ENCODE measurements around the gene AK8. TPM values are rescaled to one million over a fixed set of nuclear protein-coding genes. Genes with fewer than 3 reads are reported as not detected.

AK8 gene
- total RNA-seq, 2 experiments from 2014 or later, result 0.11 TPM; not detected in 1

DNA sequence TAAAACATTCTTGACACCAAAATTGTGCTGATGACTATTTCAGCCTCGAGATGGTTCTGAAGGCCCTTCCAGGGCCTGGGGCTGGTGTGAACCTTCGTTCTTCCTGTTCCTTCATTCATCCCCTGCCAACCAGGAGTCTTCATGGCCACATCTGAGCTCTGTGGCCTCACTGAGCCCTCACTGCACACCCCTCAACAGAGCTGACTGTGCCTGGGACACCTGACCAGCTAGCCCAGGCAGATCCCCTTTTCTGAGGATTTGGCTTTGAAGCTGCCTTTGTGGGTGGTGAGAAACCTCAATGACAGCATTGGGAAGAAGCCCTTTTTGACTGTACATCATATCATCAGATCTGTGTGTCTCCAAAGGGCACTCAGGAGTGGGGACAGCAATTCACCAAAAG lies 13.8 kb downstream of the AK8 start:
- ChIA-PET POLR2A (no interaction called here), CTCF (no interaction called here)

DNA sequence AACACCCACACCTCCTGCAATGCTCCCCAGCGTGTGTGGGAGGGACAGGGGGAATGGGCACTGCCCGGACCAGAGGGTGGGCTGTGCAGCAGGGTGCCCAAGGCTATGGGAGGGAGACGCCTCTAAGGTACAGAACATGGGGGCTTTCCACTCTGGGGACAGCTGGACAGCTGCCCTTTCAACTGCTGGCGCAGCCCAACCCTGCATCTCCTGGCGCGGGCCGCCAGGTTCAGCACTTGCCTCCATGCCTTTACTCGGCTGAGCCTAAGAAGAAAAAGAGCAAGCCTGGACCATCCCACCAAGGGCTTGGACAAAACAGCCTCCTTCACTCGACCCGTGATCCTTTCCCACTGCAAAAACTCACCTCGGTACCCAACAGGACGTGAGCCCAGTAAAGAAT lies 15.0 kb downstream of the AK8 start:
- ChIA-PET POLR2A (no interaction called here), CTCF (interaction anchor here (0.9 kb wide), 1 partner anchor 45 kb away, joined by 3 read pairs; no protein-coding TSS in a partner anchor)

GRCh38 chr9:132862533-132862932 lies 15.6 kb downstream of the AK8 start:
- CTCF ChIA-PET, result interaction anchor here (0.9 kb wide), 1 partner anchor 45 kb away, joined by 3 read pairs; no protein-coding TSS in a partner anchor
- POLR2A ChIA-PET, result no interaction called here

- CTCF ChIA-PET, result no interaction called here
- POLR2A ChIA-PET, result no interaction called here
These were observed 16.4 kb downstream of the AK8 start for GRCh38 chr9:132861666-132862065.

GRCh38 chr9:132858751-132859150 lies 19.3 kb downstream of the AK8 start:
- ChIA-PET CTCF (no interaction called here), POLR2A (interaction anchor here (0.6 kb wide), 1 partner anchor 42 kb away, joined by 3 read pairs; no protein-coding TSS in a partner anchor)

GRCh38 chr9:132857616-132858342 lies 20.3 kb downstream of the AK8 start:
- ChIA-PET CTCF (no interaction called here), POLR2A (interaction anchor here (0.6 kb wide), 1 partner anchor 43 kb away, joined by 3 read pairs; no protein-coding TSS in a partner anchor)

DNA sequence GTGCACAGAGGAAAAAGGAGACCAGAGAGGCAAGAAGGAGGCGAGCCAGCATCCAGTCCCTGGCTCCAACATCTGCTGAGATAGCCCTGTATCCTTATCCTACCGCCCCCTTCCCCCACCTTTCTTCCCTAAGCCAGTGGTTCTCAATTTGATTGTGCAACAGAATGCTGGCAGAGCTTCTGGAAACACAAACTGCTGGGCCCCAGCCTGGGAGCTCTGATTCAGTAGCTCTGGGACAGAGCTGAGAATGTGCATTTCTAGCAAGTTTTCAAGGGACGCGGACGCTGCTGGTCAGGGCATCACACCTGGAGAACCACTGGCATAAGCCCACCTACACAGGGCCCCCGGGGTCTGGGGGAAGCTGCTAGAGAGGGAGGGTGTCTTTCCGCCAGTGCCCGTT lies 21.1 kb downstream of the AK8 start:
- CTCF ChIA-PET, result no interaction called here
- POLR2A ChIA-PET, result no interaction called here

DNA sequence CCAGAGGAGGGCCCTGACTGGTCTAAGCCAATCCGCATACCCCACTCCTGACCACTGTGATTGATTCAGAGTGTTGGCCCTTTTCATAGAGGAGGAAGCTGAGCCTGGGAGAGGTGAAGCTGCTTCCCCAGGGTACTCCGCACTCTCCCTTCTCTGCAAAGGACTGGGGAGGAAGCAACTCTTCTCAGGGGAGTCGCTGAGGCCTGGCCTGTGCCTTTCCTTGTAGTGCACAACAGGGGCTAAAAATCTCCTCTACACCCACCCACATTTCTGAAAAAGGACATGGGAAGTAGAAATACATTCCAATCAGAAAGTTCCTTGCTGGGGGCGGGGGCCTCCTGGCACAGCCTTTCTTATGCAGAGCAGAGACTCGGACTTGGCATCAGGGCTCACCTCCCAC lies 22.2 kb downstream of the AK8 start:
- ChIA-PET CTCF (no interaction called here), POLR2A (no interaction called here)

- POLR2A ChIA-PET, result no interaction called here
These were observed 23.3 kb downstream of the AK8 start for GRCh38 chr9:132854832-132855231.

GRCh38 chr9:132853482-132853881 lies 24.6 kb downstream of the AK8 start:
- POLR2A ChIA-PET, result no interaction called here

More at GRCh38 chr9:132854832-132855231, 23.3 kb downstream of the AK8 start:
- CTCF ChIA-PET, result no interaction called here

GRCh38 chr9:132849185-132849706 lies 28.8 kb downstream of the AK8 start:
- ChIA-PET POLR2A (no interaction called here), CTCF (interaction anchor here (0.7 kb wide), 1 partner anchor 24 kb away, joined by 3 read pairs; no protein-coding TSS in a partner anchor)

More at GRCh38 chr9:132853482-132853881, 24.6 kb downstream of the AK8 start:
- CTCF ChIA-PET, result interaction anchor here (0.6 kb wide), 1 partner anchor 26 kb away, joined by 3 read pairs; no protein-coding TSS in a partner anchor

DNA sequence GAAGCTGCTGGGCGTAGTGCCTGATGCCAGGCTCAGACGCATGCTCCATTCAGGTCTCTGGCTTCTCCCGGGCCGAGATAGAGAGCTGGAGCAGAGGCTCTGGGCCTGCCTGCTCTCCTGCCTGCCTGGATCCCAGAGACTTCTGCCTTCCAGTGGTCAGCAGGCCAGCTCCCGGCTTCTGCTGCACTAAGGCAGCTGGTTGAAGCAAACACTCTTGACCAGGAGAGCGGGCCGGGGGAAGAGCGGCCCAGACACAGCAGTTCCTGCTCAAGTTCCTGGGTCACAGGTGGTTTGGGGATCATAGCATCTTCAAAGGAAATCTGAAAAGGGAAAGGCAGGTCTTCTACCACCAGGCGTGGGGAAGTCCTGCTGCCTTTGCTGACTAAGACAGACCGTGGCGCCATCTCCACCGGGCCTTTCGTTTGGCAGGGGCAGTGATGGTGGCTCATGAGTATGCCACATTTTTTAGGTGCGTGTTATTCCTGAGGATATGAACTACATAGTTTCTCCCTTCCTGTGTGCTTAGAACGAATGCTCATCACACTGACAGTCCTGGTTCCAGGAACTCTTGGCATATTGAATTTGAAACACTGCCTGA lies 31.1 kb downstream of the AK8 start:
- CTCF ChIA-PET, result interaction anchor here (0.5 kb wide), 1 partner anchor 139 kb away, joined by 4 read pairs; no protein-coding TSS in a partner anchor
- POLR2A ChIA-PET, result no interaction called here

- ChIA-PET CTCF (interaction anchor here (0.5 kb wide), 1 partner anchor 139 kb away, joined by 4 read pairs; no protein-coding TSS in a partner anchor), POLR2A (no interaction called here)
These were observed 31.8 kb downstream of the AK8 start for GRCh38 chr9:132846109-132846917.

DNA sequence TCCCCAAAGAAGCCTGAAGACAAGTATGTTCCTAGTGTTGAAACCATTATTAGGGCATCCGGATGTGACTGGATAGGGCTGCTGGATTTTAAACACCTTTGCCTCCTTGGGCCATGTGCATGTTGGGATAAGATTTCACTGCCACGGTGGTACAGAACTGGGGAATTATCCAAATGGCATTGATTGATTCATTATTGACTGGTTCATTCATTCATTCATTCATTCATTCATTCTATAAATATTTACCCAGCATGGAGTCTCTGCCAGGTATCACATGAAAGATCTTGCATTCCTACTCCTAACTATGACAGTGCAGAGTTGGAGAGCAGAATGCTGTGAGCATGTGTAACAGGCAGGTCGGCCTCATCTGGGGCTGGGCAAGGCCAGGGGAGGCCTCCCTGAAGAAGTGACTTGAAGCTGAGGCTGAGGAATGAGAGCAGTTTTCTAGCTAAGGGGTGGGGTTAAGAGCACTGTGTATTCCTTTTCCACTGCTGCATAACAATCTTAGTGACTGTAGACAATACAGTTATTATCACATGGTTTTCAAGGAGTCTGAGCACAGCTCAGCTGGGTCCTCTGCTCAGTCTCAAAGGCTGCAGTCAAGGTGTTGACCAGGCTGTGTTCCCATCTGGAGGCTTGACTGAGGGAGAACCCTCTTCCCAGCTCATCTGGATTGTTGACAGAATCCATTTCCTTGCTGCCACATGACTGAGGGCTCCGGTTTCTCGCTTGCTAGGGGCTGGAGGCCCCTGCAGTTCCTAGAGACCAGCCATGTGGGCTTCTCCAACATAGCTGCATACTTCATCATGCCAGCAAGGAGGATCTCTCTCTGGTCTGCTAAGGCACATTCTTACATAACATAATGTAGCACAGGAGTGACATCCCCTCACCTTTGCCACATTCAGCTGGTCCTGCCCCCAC lies 35.7 kb downstream of the AK8 start:
- ChIA-PET POLR2A (no interaction called here), CTCF (no interaction called here)

- ChIA-PET CTCF (no interaction called here), POLR2A (no interaction called here)
These were observed 37.1 kb downstream of the AK8 start for GRCh38 chr9:132840980-132841379.

- CTCF ChIA-PET, result no interaction called here
- POLR2A ChIA-PET, result no interaction called here
These were observed 39.8 kb downstream of the AK8 start for GRCh38 chr9:132838291-132838690.

- ChIA-PET POLR2A (no interaction called here), CTCF (no interaction called here)
These were observed 40.4 kb downstream of the AK8 start for GRCh38 chr9:132837501-132838286.

GRCh38 chr9:132834343-132834742 lies 43.7 kb downstream of the AK8 start:
- ChIA-PET POLR2A (no interaction called here), CTCF (no interaction called here)
